GM13976 (cell line): ENCODE data around the gene ZBTB43.

Experiments
- DNase-seq: peaks from one replicate; pipeline ENCODE4 v3.0.0; 2012; ENCODE audit warnings: low spot score
- CTCF ChIP-seq: IDR thresholded peaks from 2 replicates; pipeline ENCODE4 v1.5.1; 2012; ENCODE audit warnings: borderline replicate concordance, mild to moderate bottlenecking; ENCODE audit not compliant: insufficient read depth; ENCODE audit errors: extremely low read depth, missing control alignments, control extremely low read depth
- in situ Hi-C: fragments of 300-500 bp; cut with MboI; formaldehyde crosslinking; loops from one replicate; pipeline ENCODE4 v1.12.0; 2022; ENCODE audit warnings: low sequenced_read_pairs, mixed read lengths, inconsistent platforms; ENCODE audit not compliant: unreplicated experiment

The ZBTB43 gene

GRCh38 chr9:126836216-126836615 is 31.4 kb downstream of the ZBTB43 start:
- TF ChIP-seq CTCF = no peak
- in situ Hi-C loops = no loop called here
- no peak for DNase-seq

GRCh38 chr9:126838055-126838811 is 33.4 kb downstream of the ZBTB43 start:
- in situ Hi-C loops = no loop called here
- TF ChIP-seq CTCF = no peak
- no peak for DNase-seq

GRCh38 chr9:126838895-126839294 is 34.1 kb downstream of the ZBTB43 start:
- peak; percentile 76 for DNase-seq
- TF ChIP-seq CTCF = no peak
- in situ Hi-C loops = no loop called here

GRCh38 chr9:126839301-126839700 is 34.5 kb downstream of the ZBTB43 start:
- no peak for DNase-seq
- no peak for TF ChIP-seq CTCF
- in situ Hi-C loops = no loop called here

GRCh38 chr9:126842220-126842842 is 37.5 kb downstream of the ZBTB43 start:
- in situ Hi-C loops = no loop called here
- no peak for DNase-seq
- TF ChIP-seq CTCF = no peak

- no peak for DNase-seq
- TF ChIP-seq CTCF = no peak
- in situ Hi-C loops = no loop called here
Observed at GRCh38 chr9:126842977-126843799, 38.3 kb downstream of the ZBTB43 start.
